ENCODE results near the gene COBL. TPM values are rescaled to one million over a fixed set of nuclear protein-coding genes. Genes with fewer than 3 reads are reported as not detected.

The COBL gene
- total RNA-seq, 1 experiment from 2014 or later = 49.9 TPM

DNA sequence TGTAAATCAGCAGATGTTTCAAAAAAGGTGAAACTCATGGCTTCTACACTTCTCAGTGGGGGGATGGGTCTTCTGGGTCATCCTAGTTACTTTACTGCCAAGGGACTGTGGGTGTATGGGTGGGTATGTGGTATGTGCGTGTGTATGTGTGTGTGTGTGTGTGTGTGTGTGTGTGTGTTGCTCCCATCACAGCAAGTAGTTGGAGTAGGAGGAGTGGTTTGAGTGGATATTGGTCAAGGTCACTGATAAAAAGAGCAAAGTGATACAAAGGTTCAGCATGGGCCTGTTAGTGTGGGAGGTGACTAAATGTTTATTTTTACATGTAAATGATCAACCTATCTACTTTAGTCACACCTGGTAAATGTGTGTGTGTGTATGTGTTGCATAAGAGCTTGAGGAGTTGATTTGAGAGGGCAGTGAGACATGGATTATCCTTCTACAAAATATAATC, 11.8 kb upstream of the COBL start:
- Mint-ChIP-seq H3K4me1 (ENCODE audit: low read depth, unreplicated experiment) (peaks cover 43% of the 10 kb centered on the region), H3K27me3 (ENCODE audit: unreplicated experiment) (no peaks in the 10 kb centered on the region), H3K27ac (ENCODE audit: unreplicated experiment) (no peak overlapping the region), H3K36me3 (ENCODE audit: insufficient read depth, unreplicated experiment) (peaks cover 17% of the 10 kb centered on the region), H3K9me3 (ENCODE audit: low read depth, unreplicated experiment) (no peaks in the 10 kb centered on the region), H3K4me3 (ENCODE audit: low read depth, unreplicated experiment) (no peak overlapping the region)
- TF ChIP-seq, protein P1, sequence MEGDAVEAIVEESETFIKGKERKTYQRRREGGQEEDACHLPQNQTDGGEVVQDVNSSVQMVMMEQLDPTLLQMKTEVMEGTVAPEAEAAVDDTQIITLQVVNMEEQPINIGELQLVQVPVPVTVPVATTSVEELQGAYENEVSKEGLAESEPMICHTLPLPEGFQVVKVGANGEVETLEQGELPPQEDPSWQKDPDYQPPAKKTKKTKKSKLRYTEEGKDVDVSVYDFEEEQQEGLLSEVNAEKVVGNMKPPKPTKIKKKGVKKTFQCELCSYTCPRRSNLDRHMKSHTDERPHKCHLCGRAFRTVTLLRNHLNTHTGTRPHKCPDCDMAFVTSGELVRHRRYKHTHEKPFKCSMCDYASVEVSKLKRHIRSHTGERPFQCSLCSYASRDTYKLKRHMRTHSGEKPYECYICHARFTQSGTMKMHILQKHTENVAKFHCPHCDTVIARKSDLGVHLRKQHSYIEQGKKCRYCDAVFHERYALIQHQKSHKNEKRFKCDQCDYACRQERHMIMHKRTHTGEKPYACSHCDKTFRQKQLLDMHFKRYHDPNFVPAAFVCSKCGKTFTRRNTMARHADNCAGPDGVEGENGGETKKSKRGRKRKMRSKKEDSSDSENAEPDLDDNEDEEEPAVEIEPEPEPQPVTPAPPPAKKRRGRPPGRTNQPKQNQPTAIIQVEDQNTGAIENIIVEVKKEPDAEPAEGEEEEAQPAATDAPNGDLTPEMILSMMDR (IDR thresholded peaks at IDR 0.05; ENCODE audit: unreplicated experiment) = no peak
- CTCF ChIA-PET = interaction anchor here (0.5 to 1.4 kb wide), 7 partner anchors 16 to 304 kb away, joined by 3 to 8 read pairs (median 6); no protein-coding TSS in a partner anchor
- BruUV-seq (replicated peaks) = no TSS peak
- intact Hi-C loops (cut with micrococcal nuclease; ENCODE audit: unreplicated experiment) = loop anchor here (2.0 kb wide), 1 partner anchor 16 kb away; no protein-coding TSS in a partner anchor
- DNase-seq = peak; percentile 36

DNA sequence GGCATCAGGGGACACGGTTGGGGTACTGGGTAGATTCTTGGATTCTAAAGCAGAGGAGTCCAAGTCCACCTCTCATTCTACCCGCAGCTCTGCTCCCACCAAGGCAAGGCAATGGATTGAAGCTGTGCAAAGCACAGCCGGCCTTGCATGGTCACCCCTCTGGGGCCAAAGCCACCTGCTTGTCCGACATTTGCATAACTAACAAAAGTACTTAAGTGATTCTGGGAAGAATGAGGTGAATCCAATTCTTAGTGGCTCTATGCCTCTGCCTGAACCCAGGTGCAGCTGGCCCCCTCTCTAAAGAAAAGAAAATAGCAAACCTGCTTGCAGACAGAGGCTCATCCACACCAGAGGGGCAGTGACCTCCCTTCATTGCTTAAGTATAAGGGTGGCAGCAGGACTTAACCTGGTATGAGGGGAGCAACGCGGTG, 10.7 kb upstream of the COBL start:
- CTCF ChIA-PET = interaction anchor here (0.7 kb wide), 1 partner anchor 28 kb away, joined by 4 read pairs; no protein-coding TSS in a partner anchor
- BruUV-seq (replicated peaks) = no TSS peak
- H3K27me3 Mint-ChIP-seq (ENCODE audit: unreplicated experiment) = no peaks in the 10 kb centered on the region
- no peak overlapping the region for H3K27ac Mint-ChIP-seq (ENCODE audit: unreplicated experiment)
- DNase-seq = no peak
- TF ChIP-seq, protein P1 (IDR thresholded peaks at IDR 0.05; ENCODE audit: unreplicated experiment) = no peak
- no peak overlapping the region for H3K4me3 Mint-ChIP-seq (ENCODE audit: low read depth, unreplicated experiment)
- H3K9me3 Mint-ChIP-seq (ENCODE audit: low read depth, unreplicated experiment) = no peaks in the 10 kb centered on the region
- intact Hi-C loops (cut with micrococcal nuclease; ENCODE audit: unreplicated experiment) = no loop called here
- H3K36me3 Mint-ChIP-seq (ENCODE audit: insufficient read depth, unreplicated experiment) = peaks cover 8% of the 10 kb centered on the region
- peaks cover 33% of the 10 kb centered on the region for H3K4me1 Mint-ChIP-seq (ENCODE audit: low read depth, unreplicated experiment)

DNA sequence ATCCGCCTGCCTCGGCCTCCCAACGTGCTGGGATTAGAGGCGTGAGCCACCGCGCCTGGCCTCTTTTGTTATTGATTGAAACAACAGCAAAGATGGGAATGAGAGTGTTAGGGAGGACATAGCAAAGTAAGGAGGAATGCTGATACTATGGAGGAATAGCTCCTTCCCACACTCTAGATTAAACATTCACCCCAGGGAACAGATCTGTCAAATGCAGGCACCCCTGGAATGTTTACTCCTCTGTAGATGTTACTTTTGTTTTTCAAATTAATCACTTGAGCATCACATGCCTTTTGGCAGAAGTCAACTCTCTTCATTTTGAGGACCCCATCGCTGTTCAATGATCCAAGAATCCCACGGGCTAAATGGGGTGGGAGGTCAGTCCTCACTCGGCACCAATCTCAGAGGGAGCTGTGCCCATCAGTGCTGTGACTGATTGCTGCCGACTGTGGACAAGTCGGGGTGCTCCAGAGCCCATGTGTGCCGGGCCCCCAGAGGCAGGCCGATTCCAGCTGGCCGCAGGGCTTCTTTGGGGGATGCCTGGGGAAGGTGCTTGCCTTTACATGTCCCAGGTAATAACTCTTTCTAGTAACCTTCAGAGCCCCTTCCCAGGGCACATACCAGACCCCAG, 10.2 kb upstream of the COBL start:
- intact Hi-C loops (cut with micrococcal nuclease; ENCODE audit: unreplicated experiment) = no loop called here
- TF ChIP-seq, protein P1 (IDR thresholded peaks at IDR 0.05; ENCODE audit: unreplicated experiment) = no peak
- H3K36me3 Mint-ChIP-seq (ENCODE audit: insufficient read depth, unreplicated experiment) = peaks cover 8% of the 10 kb centered on the region
- DNase-seq = no peak
- BruUV-seq (replicated peaks) = no TSS peak
- H3K4me3 Mint-ChIP-seq (ENCODE audit: low read depth, unreplicated experiment) = no peak overlapping the region
- H3K9me3 Mint-ChIP-seq (ENCODE audit: low read depth, unreplicated experiment) = no peaks in the 10 kb centered on the region
- peaks cover 28% of the 10 kb centered on the region for H3K4me1 Mint-ChIP-seq (ENCODE audit: low read depth, unreplicated experiment)
- H3K27me3 Mint-ChIP-seq (ENCODE audit: unreplicated experiment) = no peaks in the 10 kb centered on the region
- CTCF ChIA-PET = no interaction called here
- no peak overlapping the region for H3K27ac Mint-ChIP-seq (ENCODE audit: unreplicated experiment)

DNA sequence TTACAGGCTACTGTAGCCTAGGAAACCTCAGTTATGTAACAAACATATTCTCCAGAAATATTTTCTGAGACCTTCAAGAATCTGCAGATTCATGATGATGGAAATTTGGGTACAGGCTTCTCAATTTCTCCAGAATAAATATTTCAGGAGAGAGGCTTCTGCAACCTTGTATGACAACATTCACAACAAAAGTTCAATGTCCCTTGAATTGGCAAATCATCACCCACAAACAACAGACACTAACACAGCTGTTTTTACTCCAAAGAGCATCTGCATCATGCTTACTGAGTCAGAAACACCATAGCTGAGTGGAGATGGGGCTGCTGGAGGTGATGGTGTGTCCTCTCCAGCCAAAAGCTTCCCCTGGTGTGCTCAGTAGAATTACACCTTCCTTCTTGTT, 9.3 kb upstream of the COBL start:
- Mint-ChIP-seq H3K36me3 (ENCODE audit: insufficient read depth, unreplicated experiment) (peaks cover 8% of the 10 kb centered on the region), H3K4me3 (ENCODE audit: low read depth, unreplicated experiment) (no peak overlapping the region), H3K9me3 (ENCODE audit: low read depth, unreplicated experiment) (no peaks in the 10 kb centered on the region), H3K27me3 (ENCODE audit: unreplicated experiment) (no peaks in the 10 kb centered on the region), H3K27ac (ENCODE audit: unreplicated experiment) (no peak overlapping the region), H3K4me1 (ENCODE audit: low read depth, unreplicated experiment) (peaks cover 24% of the 10 kb centered on the region)
- intact Hi-C loops (cut with micrococcal nuclease; ENCODE audit: unreplicated experiment) = no loop called here
- no peak for DNase-seq
- TF ChIP-seq, protein P1 (IDR thresholded peaks at IDR 0.05; ENCODE audit: unreplicated experiment) = no peak
- CTCF ChIA-PET = interaction anchor here (0.7 kb wide), 1 partner anchor 84 kb away, joined by 5 read pairs; no protein-coding TSS in a partner anchor
- BruUV-seq (replicated peaks) = no TSS peak

Data from Calu3 (cell line).